WERI-Rb-1 (cell line): ENCODE data around the gene GLCE.

ENCODE experiments used
- DNase-seq: peaks from one replicate; pipeline ENCODE4 v3.0.0-alpha.2; 2020
- H3K27ac ChIP-seq: fragments of 250-450 bp; sonication (Bioruptor Pico); 2 replicates; pipeline ENCODE4 v1.5.1; 2020; ENCODE audit warnings: mild to moderate bottlenecking, moderate library complexity
- H3K27me3 ChIP-seq: fragments of 250-450 bp; sonication (Bioruptor Pico); 2 replicates; pipeline ENCODE4 v1.5.1; 2021; ENCODE audit warnings: mild to moderate bottlenecking, low read depth, moderate library complexity; ENCODE audit not compliant: insufficient read depth, severe bottlenecking
- H3K36me3 ChIP-seq: fragments of 250-450 bp; sonication (Bioruptor Pico); 2 replicates; pipeline ENCODE4 v1.5.1; 2020; ENCODE audit warnings: mild to moderate bottlenecking, moderate library complexity
- H3K4me3 ChIP-seq: 2 replicates; pipeline ENCODE4 v1.5.1; 2011; ENCODE audit warnings: low read depth, mild to moderate bottlenecking, control low read depth, low read length
- H3K9me3 ChIP-seq: fragments of 250-450 bp; sonication (Bioruptor Pico); 2 replicates; pipeline ENCODE4 v1.5.1; 2021; ENCODE audit warnings: mild to moderate bottlenecking, moderate library complexity; ENCODE audit not compliant: severe bottlenecking
- CTCF ChIP-seq: IDR thresholded peaks from 2 replicates; pipeline ENCODE4 v1.5.1; 2011; ENCODE audit warnings: low read depth, mild to moderate bottlenecking, control low read depth, inconsistent platforms, low read length

GLCE gene

GRCh38 chr15:69210574-69210973 lies 50.1 kb downstream of the GLCE start:
- no peak for DNase-seq
- H3K27ac ChIP-seq = no peak overlapping the region
- TF ChIP-seq CTCF = no peak
- no peaks in the 10 kb centered on the region for H3K27me3 ChIP-seq
- no peaks in the 10 kb centered on the region for H3K36me3 ChIP-seq
- H3K9me3 ChIP-seq = no peaks in the 10 kb centered on the region
- no peak overlapping the region for H3K4me3 ChIP-seq

GRCh38 chr15:69213786-69214185 lies 53.4 kb downstream of the GLCE start:
- H3K27ac ChIP-seq = no peak overlapping the region
- TF ChIP-seq CTCF = no peak
- DNase-seq = no peak
- no peak overlapping the region for H3K4me3 ChIP-seq
- no peaks in the 10 kb centered on the region for H3K27me3 ChIP-seq
- H3K36me3 ChIP-seq = no peaks in the 10 kb centered on the region
- no peaks in the 10 kb centered on the region for H3K9me3 ChIP-seq

GRCh38 chr15:69215314-69216035 lies 55.0 kb downstream of the GLCE start:
- Histone ChIP-seq H3K4me3 (no peak overlapping the region), H3K9me3 (no peaks in the 10 kb centered on the region), H3K27ac (no peak overlapping the region), H3K27me3 (no peaks in the 10 kb centered on the region), H3K36me3 (no peaks in the 10 kb centered on the region)
- TF ChIP-seq CTCF = no peak
- no peak for DNase-seq

- H3K4me3 ChIP-seq = no peak overlapping the region
- TF ChIP-seq CTCF = no peak
- H3K27me3 ChIP-seq = no peaks in the 10 kb centered on the region
- H3K36me3 ChIP-seq = no peaks in the 10 kb centered on the region
- H3K27ac ChIP-seq = no peak overlapping the region
- DNase-seq = no peak
- no peaks in the 10 kb centered on the region for H3K9me3 ChIP-seq
Observed at GRCh38 chr15:69217381-69217780, 56.9 kb downstream of the GLCE start.

- no peak overlapping the region for H3K27ac ChIP-seq
- TF ChIP-seq CTCF = no peak
Observed at GRCh38 chr15:69219690-69220089, 59.3 kb downstream of the GLCE start.

GRCh38 chr15:69222002-69222474 lies 61.6 kb downstream of the GLCE start:
- H3K4me3 ChIP-seq = no peak overlapping the region
- TF ChIP-seq CTCF = no peak
- H3K27ac ChIP-seq = no peak overlapping the region
- no peaks in the 10 kb centered on the region for H3K9me3 ChIP-seq
- no peaks in the 10 kb centered on the region for H3K36me3 ChIP-seq
- DNase-seq = no peak
- H3K27me3 ChIP-seq = no peaks in the 10 kb centered on the region

More at GRCh38 chr15:69219690-69220089, 59.3 kb downstream of the GLCE start:
- no peaks in the 10 kb centered on the region for H3K36me3 ChIP-seq
- no peak for DNase-seq
- no peaks in the 10 kb centered on the region for H3K9me3 ChIP-seq
- H3K4me3 ChIP-seq = no peak overlapping the region
- H3K27me3 ChIP-seq = no peaks in the 10 kb centered on the region
